HG03439 (cell line): ENCODE measurements around the gene LTBP1.
"Not testable (repeated sequence)": the region's sequence is repeated elsewhere in the genome, so short reads cannot be mapped to it uniquely, and the experiment has no call there.

Source experiments
- ATAC-seq: cut with Tn5 transposase; IDR thresholded peaks from one replicate; pipeline ENCODE4 v1.9.1; 2021; ENCODE audit warnings: mild to moderate bottlenecking, moderate library complexity; ENCODE audit not compliant: unreplicated experiment

Gene LTBP1

DNA sequence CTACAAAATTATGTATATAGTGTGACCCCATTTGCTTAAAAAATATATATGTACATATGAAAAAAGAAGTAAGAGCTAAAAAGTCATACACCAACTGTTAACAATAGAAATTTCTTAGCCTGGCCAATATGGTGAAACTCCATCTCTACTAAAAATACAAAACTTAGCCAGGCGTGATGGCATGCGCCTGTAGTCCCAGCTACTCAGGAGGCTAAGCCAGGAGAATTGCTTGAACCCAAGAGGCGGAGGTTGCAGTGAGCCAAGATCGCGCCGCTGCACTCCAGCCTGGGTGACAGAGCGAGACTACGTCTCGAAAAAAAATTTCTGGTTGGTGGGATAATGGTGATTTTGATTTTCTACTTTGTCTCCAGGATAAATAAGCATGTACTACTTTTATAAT, 495.3 kb downstream of the LTBP1 start:
- not testable (repeated sequence) for ATAC-seq

DNA sequence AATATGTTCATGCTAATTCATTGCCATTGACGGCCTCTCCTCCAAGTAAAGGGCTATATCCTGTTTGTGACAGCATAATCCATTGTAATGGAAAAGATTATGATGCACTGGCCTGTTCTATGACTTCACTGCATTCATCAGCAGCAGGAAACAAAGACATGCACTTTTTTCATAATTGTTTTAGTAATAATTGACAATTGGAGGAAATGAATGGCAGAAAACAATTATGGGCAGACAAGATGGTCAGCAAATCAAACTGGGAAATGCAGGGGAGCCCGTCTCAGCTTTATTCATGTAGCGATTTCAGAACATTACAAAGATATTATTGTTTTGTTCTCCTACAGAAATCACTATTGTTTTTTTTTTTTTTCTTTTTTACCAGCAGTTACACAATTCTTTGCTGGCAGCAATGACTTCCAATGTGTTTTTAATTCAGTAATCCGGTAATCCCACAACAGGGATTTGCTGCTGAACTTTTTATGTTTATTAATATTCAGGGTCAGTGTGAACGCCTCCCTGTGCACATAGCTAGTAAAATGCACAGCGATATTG, 495.9 kb downstream of the LTBP1 start:
- no peak for ATAC-seq

DNA sequence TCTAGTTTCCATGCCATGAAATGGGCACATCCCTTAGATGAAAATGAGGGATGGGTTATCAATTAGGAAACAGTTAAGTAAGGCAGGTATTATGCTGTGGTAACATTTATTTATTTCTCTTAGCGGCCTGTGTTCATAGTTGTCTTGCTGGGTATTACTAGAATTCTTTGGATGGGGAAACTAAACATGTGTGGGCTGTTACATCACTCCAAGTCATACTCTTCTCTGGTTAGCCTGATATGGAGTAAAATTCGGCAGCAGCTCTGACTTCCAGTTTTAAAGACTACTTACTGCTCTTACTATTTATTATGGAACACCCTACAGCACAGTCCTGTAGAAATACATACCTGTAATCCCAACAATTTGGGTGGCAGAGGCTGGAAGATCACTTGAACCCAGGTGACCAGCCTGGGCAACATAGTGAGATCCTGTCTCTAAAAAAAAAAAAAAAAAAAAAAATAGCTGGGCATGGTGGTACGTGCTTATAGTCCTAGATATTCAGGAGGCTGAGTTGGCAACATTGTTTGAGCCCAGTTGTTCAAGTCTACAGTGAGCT, 496.6 kb downstream of the LTBP1 start:
- ATAC-seq: no peak

DNA sequence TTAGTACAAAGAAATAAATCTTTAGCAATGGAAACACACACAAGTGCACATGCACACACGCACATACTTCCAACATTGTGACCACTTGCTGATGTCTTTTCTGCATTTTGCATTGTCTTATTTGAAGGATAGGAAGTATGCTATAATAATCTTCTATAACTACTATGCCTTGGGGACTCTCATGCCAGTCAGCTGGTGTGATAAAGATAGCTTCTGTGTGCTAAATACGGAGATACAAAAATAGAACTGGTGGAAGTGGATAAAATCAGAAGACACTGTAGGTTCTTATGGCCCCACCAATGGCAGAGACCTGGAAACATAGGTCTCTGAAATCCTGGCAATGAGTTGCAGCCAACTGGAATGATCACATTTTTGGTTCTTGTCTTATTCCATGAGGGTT, 498.2 kb downstream of the LTBP1 start:
- no peak for ATAC-seq

DNA sequence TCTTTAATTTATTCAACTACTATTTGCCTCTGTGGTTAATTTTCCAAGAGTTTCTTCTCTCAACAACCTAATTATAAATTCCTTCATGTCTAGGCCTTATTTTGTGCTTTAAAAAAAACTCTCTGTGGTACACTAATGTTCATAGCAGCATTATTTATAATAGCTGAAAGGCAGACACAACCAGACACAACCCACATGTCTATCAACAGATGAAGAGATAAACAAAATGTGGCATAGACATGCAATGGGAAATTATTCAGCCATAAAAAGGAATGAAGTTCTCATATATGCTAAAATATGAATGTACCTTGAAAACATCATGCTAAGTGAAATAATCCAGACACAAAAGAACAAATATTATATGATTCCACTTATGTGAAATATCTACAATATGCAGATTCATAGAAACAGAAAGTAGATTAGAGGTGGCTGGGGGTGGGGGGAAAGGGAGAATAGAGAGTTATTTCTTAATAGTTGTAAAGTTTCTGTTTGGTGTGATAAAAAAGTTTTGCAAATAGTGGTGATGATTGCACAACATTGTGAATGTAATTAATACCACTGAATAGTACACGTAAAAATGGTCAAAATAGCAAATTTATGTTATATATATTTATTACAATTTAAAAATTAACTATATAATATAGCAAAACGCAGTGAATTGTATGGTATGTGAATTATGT, 501.6 kb downstream of the LTBP1 start:
- no peak for ATAC-seq
